Stomach (tissue), 4 donors: Measurements from ENCODE around the gene GALNS.

Source experiments
- CTCF ChIP-seq, 7 experiments: fragments of 450-650 bp in 4 of 7; fragments of 200-600 bp in 3 of 7; sonication (generic) in 3 of 7; IDR thresholded peaks; one replicate each; pipeline ENCODE4 v1.5.1; 2016 to 2019; ENCODE audit warnings: antibody characterized with exemption in 7 of 7, control low read depth in 2 of 7, mild to moderate bottlenecking in 1 of 7
- EP300 ChIP-seq: sonication (generic); formaldehyde crosslinking; IDR thresholded peaks from one replicate; pipeline ENCODE4 v1.6.1; 2017; ENCODE audit warnings: antibody characterized with exemption
- POLR2A ChIP-seq, 4 donors: fragments of 450-650 bp; IDR thresholded peaks; one replicate each; pipeline ENCODE4 v1.6.1; 2016; ENCODE audit warnings: antibody characterized with exemption in 4 of 4, control low read depth in 2 of 4, mild to moderate bottlenecking in 1 of 4, moderate library complexity in 1 of 4

DNA sequence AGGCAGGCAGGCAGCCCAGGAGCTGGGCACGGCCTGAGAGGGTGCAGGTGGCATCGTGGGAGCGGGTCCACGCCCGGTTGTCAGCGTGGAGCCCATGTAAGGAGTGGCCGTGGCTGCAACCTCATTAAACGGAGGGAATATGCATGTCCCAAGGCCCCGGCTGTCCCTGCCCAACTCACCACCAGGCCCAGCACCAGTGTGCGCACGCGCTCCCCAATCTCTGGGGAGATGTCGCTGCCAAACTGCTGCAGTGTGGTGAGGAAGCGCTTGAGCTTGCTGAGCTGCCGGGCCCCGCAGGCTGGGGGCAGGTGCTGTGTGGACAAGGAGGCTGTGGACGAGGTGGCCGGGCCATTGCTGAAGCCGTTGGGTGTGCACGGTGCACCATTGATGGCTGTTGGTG lies 35.3 kb upstream of the GALNS start:
- TF ChIP-seq CTCF (IDR thresholded peaks at IDR 0.05), result no peak
- no peak for TF ChIP-seq POLR2A (IDR thresholded peaks at IDR 0.05)
- no peak for TF ChIP-seq EP300
